H1 (cell line): ENCODE data around the gene SIRT3.

Source experiments
- BACH1 ChIP-seq: IDR thresholded peaks from 2 replicates; pipeline ENCODE4 v1.6.1; 2012; ENCODE audit warnings: low read length, improper control_type of control experiment
- CHD1 ChIP-seq: IDR thresholded peaks from 2 replicates; pipeline ENCODE4 v1.6.1; 2012; ENCODE audit warnings: low read depth, low read length, improper control_type of control experiment
- CREB1 ChIP-seq: IDR thresholded peaks from 2 replicates; pipeline ENCODE4 v1.6.1; 2012; ENCODE audit warnings: inconsistent platforms
- EP300 ChIP-seq, 2 experiments: IDR thresholded peaks; 1 replicate in 1 of 2; 2 replicates in 1 of 2; pipeline ENCODE4 v1.6.1; 2011 to 2012; ENCODE audit warnings: low read depth in 2 of 2, low read length in 2 of 2, mild to moderate bottlenecking in 2 of 2, borderline replicate concordance in 1 of 2, inconsistent platforms in 1 of 2, moderate library complexity in 1 of 2
- EZH2 ChIP-seq: fragments of 200-600 bp; sonication (generic); IDR thresholded peaks from 2 replicates; pipeline ENCODE4 v1.7.1; 2012; ENCODE audit warnings: low read depth, mild to moderate bottlenecking, moderate library complexity, low read length, inconsistent platforms; ENCODE audit not compliant: severe bottlenecking
- JUN ChIP-seq: IDR thresholded peaks from 2 replicates; pipeline ENCODE4 v1.6.1; 2011; ENCODE audit warnings: low read depth, mild to moderate bottlenecking, improper control_type of control experiment, low read length
- POLR2A ChIP-seq, 2 experiments: IDR thresholded peaks; 1 replicate in 1 of 2; 2 replicates in 1 of 2; pipeline ENCODE4 v1.6.1; 2011; ENCODE audit warnings: low read depth in 2 of 2, low read length in 2 of 2, mild to moderate bottlenecking in 2 of 2; ENCODE audit errors: control extremely low read depth in 1 of 2
- SP1 ChIP-seq: IDR thresholded peaks from 2 replicates; pipeline ENCODE4 v1.6.1; 2011; ENCODE audit warnings: low read depth, low read length
- TAF1 ChIP-seq: IDR thresholded peaks from 2 replicates; pipeline ENCODE4 v1.6.1; 2011; ENCODE audit warnings: mild to moderate bottlenecking, low read depth, low read length
- TAF7 ChIP-seq: optimal IDR thresholded peaks from 2 replicates; pipeline ENCODE3; 2011; ENCODE audit warnings: low read depth, mild to moderate bottlenecking, inconsistent platforms, low read length, moderate library complexity, borderline replicate concordance
- ZNF274 ChIP-seq: IDR thresholded peaks from 2 replicates; pipeline ENCODE4 v1.7.0; 2012; ENCODE audit warnings: low read length, borderline replicate concordance; ENCODE audit errors: extremely low read depth
- TF ChIP-seq, protein P1 (sequence below), 3 experiments: IDR thresholded peaks; 1 replicate in 2 of 3; 2 replicates in 1 of 3; pipeline versions ENCODE4 v1.5.1 to v1.6.1; 2011; ENCODE audit warnings: low read length in 3 of 3, mild to moderate bottlenecking in 3 of 3, inconsistent platforms in 2 of 3, low read depth in 1 of 3, moderate library complexity in 1 of 3; ENCODE audit not compliant: insufficient read depth in 1 of 3; ENCODE audit errors: control extremely low read depth in 1 of 3

DNA sequence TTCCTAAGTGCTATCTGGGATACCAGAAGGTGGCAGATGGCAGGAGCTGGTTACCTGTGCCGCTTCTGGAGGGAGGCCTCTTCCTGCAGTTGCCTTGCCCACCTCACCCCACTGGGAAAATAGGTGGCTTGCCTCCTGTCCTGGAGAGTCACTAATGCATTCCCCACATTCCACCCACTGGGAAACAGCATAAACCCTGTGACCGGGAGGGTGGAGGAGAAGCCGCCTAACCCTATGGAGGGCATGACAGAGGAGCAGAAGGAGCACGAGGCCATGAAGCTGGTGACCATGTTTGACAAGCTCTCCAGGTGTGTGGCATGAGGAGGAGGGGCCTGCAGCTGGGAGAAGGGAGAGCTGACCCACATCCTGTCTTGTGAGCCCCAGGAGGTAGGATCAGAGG, 23.0 kb downstream of the SIRT3 start:
- TF ChIP-seq CHD1 (no peak), EP300 (IDR thresholded peaks at IDR 0.05; ENCODE audit: borderline replicate concordance in 1 of 2, low read depth in 2 of 2, low read length in 2 of 2) (no peak), EZH2 (no peak), JUN (no peak), ZNF274 (no peak), POLR2A (IDR thresholded peaks at IDR 0.05; ENCODE audit: control extremely low read depth in 1 of 2, low read depth in 2 of 2, low read length in 2 of 2) (no peak), TAF1 (no peak), SP1 (no peak), CREB1 (no peak), BACH1 (no peak), TAF7 (no peak)
- TF ChIP-seq, protein P1, sequence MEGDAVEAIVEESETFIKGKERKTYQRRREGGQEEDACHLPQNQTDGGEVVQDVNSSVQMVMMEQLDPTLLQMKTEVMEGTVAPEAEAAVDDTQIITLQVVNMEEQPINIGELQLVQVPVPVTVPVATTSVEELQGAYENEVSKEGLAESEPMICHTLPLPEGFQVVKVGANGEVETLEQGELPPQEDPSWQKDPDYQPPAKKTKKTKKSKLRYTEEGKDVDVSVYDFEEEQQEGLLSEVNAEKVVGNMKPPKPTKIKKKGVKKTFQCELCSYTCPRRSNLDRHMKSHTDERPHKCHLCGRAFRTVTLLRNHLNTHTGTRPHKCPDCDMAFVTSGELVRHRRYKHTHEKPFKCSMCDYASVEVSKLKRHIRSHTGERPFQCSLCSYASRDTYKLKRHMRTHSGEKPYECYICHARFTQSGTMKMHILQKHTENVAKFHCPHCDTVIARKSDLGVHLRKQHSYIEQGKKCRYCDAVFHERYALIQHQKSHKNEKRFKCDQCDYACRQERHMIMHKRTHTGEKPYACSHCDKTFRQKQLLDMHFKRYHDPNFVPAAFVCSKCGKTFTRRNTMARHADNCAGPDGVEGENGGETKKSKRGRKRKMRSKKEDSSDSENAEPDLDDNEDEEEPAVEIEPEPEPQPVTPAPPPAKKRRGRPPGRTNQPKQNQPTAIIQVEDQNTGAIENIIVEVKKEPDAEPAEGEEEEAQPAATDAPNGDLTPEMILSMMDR (IDR thresholded peaks at IDR 0.05; ENCODE audit: control extremely low read depth in 1 of 3, insufficient read depth in 1 of 3, low read depth in 1 of 3, low read length in 3 of 3) = no peak
